HepG2 (cell line): ENCODE measurements around the gene CRKL. TPM values are rescaled to one million over a fixed set of nuclear protein-coding genes. Genes with fewer than 3 reads are reported as not detected.

Experiments
- ATF4 ChIP-seq, 2 experiments: fragments of 450-650 bp in 1 of 2; sonication (generic) in 1 of 2; formaldehyde crosslinking; IDR thresholded peaks; 2 replicates each; pipeline versions ENCODE4 v1.5.0 to v1.8.0; 2020 to 2022; ENCODE audit warnings: mild to moderate bottlenecking in 1 of 2, missing genetic modification reagents in 1 of 2
- ATRX ChIP-seq: sonication (generic); formaldehyde crosslinking; IDR thresholded peaks from 2 replicates; pipeline ENCODE4 v1.4.0; 2020; ENCODE audit warnings: missing genetic modification reagents, borderline replicate concordance
- CEBPB ChIP-seq: IDR thresholded peaks from 2 replicates; pipeline ENCODE4 v1.6.1; 2011; ENCODE audit warnings: low read depth, low read length, improper control_type of control experiment, borderline replicate concordance
- GABPB1 ChIP-seq: IDR thresholded peaks from 2 replicates; pipeline ENCODE4 v1.6.1; 2016; ENCODE audit warnings: mild to moderate bottlenecking, missing genetic modification reagents, moderate library complexity, missing compliant biosample characterization
- GATAD2A ChIP-seq: IDR thresholded peaks from 2 replicates; pipeline ENCODE4 v1.6.1; 2016
- GMEB2 ChIP-seq: IDR thresholded peaks from 2 replicates; pipeline ENCODE4 v1.6.1; 2016; ENCODE audit warnings: missing biosample characterization, missing genetic modification reagents, low read depth
- HIVEP1 ChIP-seq: sonication (generic); formaldehyde crosslinking; IDR thresholded peaks from 2 replicates; pipeline ENCODE4 v1.4.0; 2020; ENCODE audit warnings: mild to moderate bottlenecking, missing genetic modification reagents
- HOMEZ ChIP-seq: IDR thresholded peaks from 2 replicates; pipeline ENCODE4 v1.6.1; 2016; ENCODE audit warnings: low read depth
- NCOR1 ChIP-seq: fragments of 200-600 bp; sonication (generic); IDR thresholded peaks from 2 replicates; pipeline ENCODE4 v1.7.0; 2017; ENCODE audit warnings: antibody characterized with exemption, low read length, borderline replicate concordance
- NFIC ChIP-seq: IDR thresholded peaks from 2 replicates; pipeline ENCODE4 v1.6.1; 2012; ENCODE audit warnings: mild to moderate bottlenecking, low read length, inconsistent platforms
- RBM22 ChIP-seq: fragments of 200-400 bp; formaldehyde crosslinking; optimal IDR thresholded peaks from 2 replicates; pipeline ENCODE3; 2017; ENCODE audit warnings: mild to moderate bottlenecking, low read length, moderate library complexity
- RXRB ChIP-seq: IDR thresholded peaks from 2 replicates; pipeline ENCODE4 v1.6.1; 2016; ENCODE audit warnings: borderline replicate concordance, missing genetic modification reagents, missing compliant biosample characterization
- SOX5 ChIP-seq: IDR thresholded peaks from 2 replicates; pipeline ENCODE4 v1.6.1; 2016; ENCODE audit warnings: borderline replicate concordance
- ZBTB46 ChIP-seq: sonication (generic); formaldehyde crosslinking; IDR thresholded peaks from 2 replicates; pipeline ENCODE4 v1.4.0; 2020; ENCODE audit warnings: mild to moderate bottlenecking, missing genetic modification reagents, borderline replicate concordance
- ZMYM2 ChIP-seq: sonication (generic); formaldehyde crosslinking; IDR thresholded peaks from 2 replicates; pipeline ENCODE4 v1.8.0; 2022; ENCODE audit warnings: mild to moderate bottlenecking, missing genetic modification reagents
- ZNF207 ChIP-seq: fragments of 450-650 bp; IDR thresholded peaks from 2 replicates; pipeline ENCODE4 v1.6.1; 2016; ENCODE audit warnings: antibody characterized with exemption, borderline replicate concordance
- ZNF580 ChIP-seq: IDR thresholded peaks from 2 replicates; pipeline ENCODE4 v1.6.1; 2016; ENCODE audit warnings: low read depth, borderline replicate concordance
- ZNF644 ChIP-seq: IDR thresholded peaks from 2 replicates; pipeline ENCODE4 v1.6.1; 2016; ENCODE audit warnings: low read depth
- ZNF800 ChIP-seq: sonication (generic); formaldehyde crosslinking; IDR thresholded peaks from 2 replicates; pipeline ENCODE4 v1.4.0; 2020; ENCODE audit warnings: missing genetic modification reagents
- ZNF839 ChIP-seq: sonication (generic); formaldehyde crosslinking; IDR thresholded peaks from 2 replicates; pipeline ENCODE4 v1.4.0; 2020; ENCODE audit warnings: missing genetic modification reagents, mild to moderate bottlenecking, borderline replicate concordance
- polyA plus RNA-seq, 8 experiments: library from polyadenylated mRNA; depleted of rRNA in 3 of 8; stranded (reverse) in 7 of 8; unstranded in 1 of 8; fragments of >200 nt; fragmentation: Illumina TruSeq in 4 of 8; extraction: Trizol in 4 of 8; gene quantifications; 2 replicates each; pipeline versions ENCODE4 v1.2.1 to v1.2.3, GENCODE V29; 2011 to 2016; ENCODE audit warnings: low read depth in 4 of 8, missing spikeins in 1 of 8, mixed read lengths in 1 of 8; ENCODE audit not compliant: insufficient read depth in 1 of 8
- total RNA-seq, 5 experiments: library from RNA; depleted of rRNA; stranded (reverse); fragments of >200 nt; fragmentation: Illumina TruSeq; extraction: Trizol; gene quantifications; 2 replicates each; pipeline ENCODE4 v1.2.3, GENCODE V29; 2016; ENCODE audit warnings: low read depth in 1 of 5

The CRKL gene
- total and polyA plus RNA-seq, 2 of the 13 experiments (the other 11 are each of a cell fraction or from before 2014, with no cell fraction given) = 37.4 to 60.6 TPM

- TF ChIP-seq GABPB1 (no peak; the same call in 1 of the 2 replicates), RBM22 (peak; percentile 95), CEBPB (peak; percentile 97), ZNF800 (CRISPR knock-in tag) (peak; percentile 38; the same call in 1 of the 2 replicates), HOMEZ (no peak), HIVEP1 (CRISPR knock-in tag) (no peak), GMEB2 (no peak), NFIC (no peak), ZNF207 (no peak), ZNF580 (CRISPR knock-in tag) (no peak), ZMYM2 (CRISPR knock-in tag) (0 out of 2 replicates have a peak, but pooled peaks have one; percentile 25), GATAD2A (CRISPR knock-in tag) (peak; percentile 86), ZNF644 (CRISPR knock-in tag) (peak; percentile 16; the same call in 1 of the 2 replicates), SOX5 (CRISPR knock-in tag) (no peak), ZBTB46 (CRISPR knock-in tag) (no peak), ATF4 (CRISPR knock-in tag; IDR thresholded peaks at IDR 0.05) (peak; percentile 44 to 99; a peak in 3 of 4 replicates), ZNF839 (CRISPR knock-in tag) (no peak), ATRX (CRISPR knock-in tag) (no peak), RXRB (CRISPR knock-in tag) (peak; percentile 34; the same call in 1 of the 2 replicates), NCOR1 (peak; percentile 47; the same call in 1 of the 2 replicates)
Measured at GRCh38 chr22:20953668-20954500, 36.7 kb downstream of the CRKL start (continued).
